Measurements from ENCODE around the gene PIP5KL1.

Gene PIP5KL1

GRCh38 chr9:127870887-127871286, 59.7 kb downstream of the PIP5KL1 start:
- Mint-ChIP-seq H3K4me1 (peaks cover 2 to 5% of the 10 kb centered on the region in 2 donors), H3K9me3 (no peaks in the 10 kb centered on the region), H3K27ac (no peak overlapping the region), H3K27me3 (peaks cover 0 to 12% of the 10 kb centered on the region in 2 donors), H3K36me3 (no peaks in the 10 kb centered on the region), H3K4me3 (no peak overlapping the region)
- DNase-seq (no peak), ATAC-seq (replicated peaks) (no peak)
